Lower lobe of right lung (tissue), 2 donors: Measurements from ENCODE around the gene POC1A. TPM values are rescaled to one million over a fixed set of nuclear protein-coding genes. Genes with fewer than 3 reads are reported as not detected.

Experiments
- ATAC-seq, 2 donors: fragments of 200-7000 bp; cut with Tn5 transposase; one replicate each; pipeline ENCODE4 v1.9.1; 2020 to 2022; ENCODE audit warnings: mild to moderate bottlenecking in 2 of 2, moderate library complexity in 2 of 2
- DNase-seq: peaks from one replicate; pipeline ENCODE4 v3.0.0-alpha.2; 2020
- H3K27ac ChIP-seq: fragments of 200-600 bp; one replicate; pipeline ENCODE4 v1.8.0; 2022
- H3K27me3 ChIP-seq: fragments of 200-600 bp; one replicate; pipeline ENCODE4 v1.8.0; 2022; ENCODE audit warnings: low read depth
- H3K36me3 ChIP-seq: fragments of 200-600 bp; one replicate; pipeline ENCODE4 v1.8.0; 2022; ENCODE audit warnings: mild to moderate bottlenecking
- H3K4me1 ChIP-seq: fragments of 200-600 bp; one replicate; pipeline ENCODE4 v1.8.0; 2022
- H3K4me3 ChIP-seq: fragments of 200-600 bp; one replicate; pipeline ENCODE4 v1.8.0; 2022; ENCODE audit warnings: mild to moderate bottlenecking
- H3K9me3 ChIP-seq: fragments of 200-600 bp; one replicate; pipeline ENCODE4 v1.8.0; 2022
- intact Hi-C: fragments of 100-400 bp; cut with DNase I; formaldehyde crosslinking; loops from one replicate; pipeline ENCODE4 v1.11.0; 2022
- total RNA-seq: library from RNA; stranded (reverse); fragmentation: NEBNext Ultra II Directional; extraction: Animal tissue kit (Norgen Biotek cat#: 25700); gene quantifications from one replicate; pipeline ENCODE4 v1.2.1, GENCODE V29; 2021
- TF ChIP-seq, protein P1 (sequence below): fragments of 200-600 bp; IDR thresholded peaks from one replicate; pipeline ENCODE4 v1.8.0; 2022; ENCODE audit warnings: antibody characterized with exemption, mild to moderate bottlenecking
- donor health status: DM: no; HTN: yes; CAD: no; lungs with severe emphysema.

POC1A gene
- total RNA-seq, 1 donor from 2014 or later: 2.7 TPM

DNA sequence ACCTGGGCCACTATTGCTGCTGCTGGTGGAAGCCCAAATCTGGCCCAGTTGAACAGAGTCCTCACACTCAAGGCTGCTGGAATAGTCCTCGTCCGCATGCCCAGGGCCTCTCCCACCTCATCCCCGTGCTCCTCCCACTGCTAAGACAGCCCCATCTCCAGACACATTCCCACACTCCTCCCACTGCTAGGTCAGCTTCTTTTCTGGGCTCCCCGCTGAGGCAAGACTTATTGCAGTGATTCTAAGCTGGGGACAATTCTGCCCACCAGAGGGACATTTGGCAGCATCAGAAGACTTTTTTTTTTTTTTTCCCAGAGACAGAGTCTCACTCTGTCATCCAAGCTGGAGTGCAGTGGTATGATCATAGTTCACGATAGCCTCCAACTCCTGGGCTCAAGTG is 35.1 kb downstream of the POC1A start:
- intact Hi-C loops: no loop called here
- ATAC-seq: no peak
- H3K4me1 ChIP-seq: peaks cover 43% of the 10 kb centered on the region
- H3K36me3 ChIP-seq: no peaks in the 10 kb centered on the region
- TF ChIP-seq, protein P1, sequence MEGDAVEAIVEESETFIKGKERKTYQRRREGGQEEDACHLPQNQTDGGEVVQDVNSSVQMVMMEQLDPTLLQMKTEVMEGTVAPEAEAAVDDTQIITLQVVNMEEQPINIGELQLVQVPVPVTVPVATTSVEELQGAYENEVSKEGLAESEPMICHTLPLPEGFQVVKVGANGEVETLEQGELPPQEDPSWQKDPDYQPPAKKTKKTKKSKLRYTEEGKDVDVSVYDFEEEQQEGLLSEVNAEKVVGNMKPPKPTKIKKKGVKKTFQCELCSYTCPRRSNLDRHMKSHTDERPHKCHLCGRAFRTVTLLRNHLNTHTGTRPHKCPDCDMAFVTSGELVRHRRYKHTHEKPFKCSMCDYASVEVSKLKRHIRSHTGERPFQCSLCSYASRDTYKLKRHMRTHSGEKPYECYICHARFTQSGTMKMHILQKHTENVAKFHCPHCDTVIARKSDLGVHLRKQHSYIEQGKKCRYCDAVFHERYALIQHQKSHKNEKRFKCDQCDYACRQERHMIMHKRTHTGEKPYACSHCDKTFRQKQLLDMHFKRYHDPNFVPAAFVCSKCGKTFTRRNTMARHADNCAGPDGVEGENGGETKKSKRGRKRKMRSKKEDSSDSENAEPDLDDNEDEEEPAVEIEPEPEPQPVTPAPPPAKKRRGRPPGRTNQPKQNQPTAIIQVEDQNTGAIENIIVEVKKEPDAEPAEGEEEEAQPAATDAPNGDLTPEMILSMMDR: no peak
- H3K4me3 ChIP-seq: no peak overlapping the region
- no peaks in the 10 kb centered on the region for H3K9me3 ChIP-seq
- no peak overlapping the region for H3K27ac ChIP-seq
- no peaks in the 10 kb centered on the region for H3K27me3 ChIP-seq
- peak; percentile 8 for DNase-seq

DNA sequence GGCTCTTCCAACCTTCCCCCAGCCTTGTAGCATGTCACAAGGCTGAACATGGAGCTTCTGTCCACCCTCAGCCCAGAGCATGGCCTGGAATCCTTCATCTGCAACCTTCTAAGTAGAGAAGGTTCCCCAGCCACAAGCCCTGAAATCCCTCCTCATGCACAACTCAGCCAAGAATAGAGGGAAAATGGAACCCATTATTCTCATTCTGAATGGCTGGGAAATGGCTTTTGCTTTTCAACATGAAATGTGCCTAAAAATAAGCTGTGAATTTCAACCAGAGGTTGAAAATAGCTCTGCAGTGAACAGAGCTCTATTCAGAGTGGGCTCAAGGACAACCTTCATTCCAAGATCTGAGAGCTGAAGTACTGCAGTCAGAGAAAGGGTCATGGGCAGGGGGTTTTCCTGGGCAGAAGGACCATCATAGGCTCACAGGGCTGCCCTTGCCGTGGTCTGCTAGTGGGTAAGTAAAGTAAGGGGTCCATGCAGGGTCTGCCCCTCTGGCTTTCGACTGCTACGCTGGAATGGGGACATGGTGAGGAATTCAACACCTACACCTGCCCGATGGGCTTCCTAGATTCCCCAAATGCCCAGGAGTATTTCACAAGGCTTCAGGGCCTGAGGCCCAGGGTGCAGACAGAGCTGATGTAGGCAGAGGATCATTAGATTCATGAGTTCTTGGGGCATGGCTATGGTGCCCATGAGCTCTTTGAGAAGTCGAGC is 35.9 kb downstream of the POC1A start:
- Histone ChIP-seq H3K4me3 (no peak overlapping the region), H3K27ac (no peak overlapping the region), H3K36me3 (no peaks in the 10 kb centered on the region), H3K27me3 (no peaks in the 10 kb centered on the region), H3K9me3 (no peaks in the 10 kb centered on the region), H3K4me1 (peaks cover 40% of the 10 kb centered on the region)
- TF ChIP-seq, protein P1: no peak
- DNase-seq: peak; percentile 14
- intact Hi-C loops: no loop called here
- ATAC-seq: no peak

DNA sequence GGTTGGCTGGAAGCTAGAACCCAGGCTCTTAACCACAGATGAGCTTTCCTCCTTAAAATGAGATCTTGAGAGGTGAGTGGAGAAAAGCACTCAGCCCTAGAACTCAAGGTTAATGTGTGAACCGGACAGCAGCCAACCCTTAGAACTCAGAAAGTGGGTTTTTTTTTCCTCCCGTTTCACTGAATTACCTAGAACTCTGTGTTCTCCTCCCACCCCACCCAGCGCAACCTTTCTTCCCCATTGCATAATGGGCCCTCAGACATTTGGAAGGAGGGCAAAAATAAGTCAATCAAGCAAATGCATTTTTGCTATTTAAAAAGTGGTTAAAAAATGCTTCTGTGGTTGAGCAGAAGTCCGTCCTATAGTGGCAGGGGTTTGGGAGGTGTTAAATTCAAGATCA is 36.7 kb downstream of the POC1A start:
- peaks cover 32% of the 10 kb centered on the region for H3K4me1 ChIP-seq
- peak; percentile 18 for DNase-seq
- ATAC-seq: peak in 1 of 2 donors; percentile 39
- intact Hi-C loops: no loop called here
- no peak overlapping the region for H3K27ac ChIP-seq
- H3K27me3 ChIP-seq: no peaks in the 10 kb centered on the region
- H3K4me3 ChIP-seq: no peak overlapping the region
- TF ChIP-seq, protein P1: no peak
- no peaks in the 10 kb centered on the region for H3K9me3 ChIP-seq
- H3K36me3 ChIP-seq: no peaks in the 10 kb centered on the region

GRCh38 chr3:52112056-52112455 is 42.2 kb downstream of the POC1A start:
- no peaks in the 10 kb centered on the region for H3K27me3 ChIP-seq
- ATAC-seq (no peak), DNase-seq (peak; percentile 15)
- H3K27ac ChIP-seq: no peak overlapping the region
- H3K4me3 ChIP-seq: no peak overlapping the region
- TF ChIP-seq, protein P1: no peak
- intact Hi-C loops: no loop called here
- no peaks in the 10 kb centered on the region for H3K36me3 ChIP-seq
- H3K4me1 ChIP-seq: peaks cover 23% of the 10 kb centered on the region
- no peaks in the 10 kb centered on the region for H3K9me3 ChIP-seq

DNA sequence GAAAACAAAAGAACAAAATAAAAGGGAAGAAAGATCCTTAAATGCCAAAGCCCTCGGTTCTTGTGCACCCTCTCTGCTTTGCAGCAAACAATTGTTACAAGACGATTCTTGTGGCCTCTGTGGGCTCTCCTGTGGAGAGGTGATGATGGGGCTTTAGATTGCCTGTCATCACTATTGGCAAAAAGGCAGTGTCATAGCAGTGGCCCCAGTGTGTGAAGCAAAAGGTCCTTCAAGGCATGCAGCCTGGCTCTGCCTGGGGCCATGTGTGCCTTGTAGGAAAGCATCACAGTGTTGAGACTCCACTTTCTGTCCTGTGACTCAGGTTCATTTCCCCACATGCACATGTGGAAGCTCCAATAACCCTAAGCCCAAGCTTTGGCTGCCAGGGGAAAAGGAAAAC is 43.7 kb downstream of the POC1A start:
- intact Hi-C loops: no loop called here
- no peak overlapping the region for H3K4me3 ChIP-seq
- TF ChIP-seq, protein P1: no peak
- no peaks in the 10 kb centered on the region for H3K9me3 ChIP-seq
- no peak for ATAC-seq
- no peaks in the 10 kb centered on the region for H3K36me3 ChIP-seq
- H3K4me1 ChIP-seq: peaks cover 23% of the 10 kb centered on the region
- no peak overlapping the region for H3K27ac ChIP-seq
- no peaks in the 10 kb centered on the region for H3K27me3 ChIP-seq
- peak; percentile 15 for DNase-seq
